HG02973 (cell line): ENCODE data around the gene RFT1.

Experiments used
- ATAC-seq: cut with Tn5 transposase; IDR thresholded peaks from one replicate; pipeline ENCODE4 v1.9.1; 2021; ENCODE audit warnings: moderate library complexity; ENCODE audit not compliant: unreplicated experiment

RFT1 gene

DNA sequence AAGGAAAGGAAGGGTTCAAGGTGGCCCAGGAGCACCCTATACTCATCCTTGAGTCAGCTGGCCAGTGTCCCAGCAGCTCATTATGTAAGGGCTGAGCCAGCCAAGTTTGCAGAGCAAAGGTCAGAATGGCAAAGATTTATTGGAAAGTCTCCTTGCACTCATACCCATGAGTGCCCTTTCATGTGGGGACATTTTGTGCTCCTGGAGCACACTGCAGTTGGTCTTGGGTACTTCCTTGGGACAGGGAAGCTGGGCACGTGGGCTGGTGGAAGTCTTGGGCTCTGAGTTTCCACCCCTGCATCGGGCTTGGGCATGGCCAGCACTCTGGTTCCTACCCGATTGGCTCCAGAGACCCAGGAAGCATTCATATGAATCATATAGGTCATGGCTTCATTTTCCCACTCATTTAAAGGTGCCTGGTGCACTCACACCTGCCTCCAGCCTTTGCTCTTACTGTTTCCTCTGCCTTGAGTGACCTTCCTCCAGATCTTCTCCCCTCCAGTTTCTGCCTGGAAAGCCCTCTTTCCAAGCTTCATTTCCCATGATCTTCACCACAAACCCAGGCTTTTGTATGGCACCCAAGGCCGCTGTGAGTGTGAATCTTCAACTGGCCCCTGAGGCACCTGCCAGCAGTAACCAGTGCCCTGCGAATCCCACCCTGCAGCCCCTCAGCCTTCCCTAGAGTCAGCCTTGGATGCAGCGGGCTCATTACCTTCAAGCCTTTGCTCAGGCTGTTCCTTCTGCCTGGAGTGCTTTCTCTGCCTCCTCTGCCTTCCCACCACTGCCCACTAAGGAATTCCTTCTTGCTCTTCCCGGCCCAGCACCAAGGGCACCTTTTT lies 20.2 kb upstream of the RFT1 start:
- no peak for ATAC-seq

DNA sequence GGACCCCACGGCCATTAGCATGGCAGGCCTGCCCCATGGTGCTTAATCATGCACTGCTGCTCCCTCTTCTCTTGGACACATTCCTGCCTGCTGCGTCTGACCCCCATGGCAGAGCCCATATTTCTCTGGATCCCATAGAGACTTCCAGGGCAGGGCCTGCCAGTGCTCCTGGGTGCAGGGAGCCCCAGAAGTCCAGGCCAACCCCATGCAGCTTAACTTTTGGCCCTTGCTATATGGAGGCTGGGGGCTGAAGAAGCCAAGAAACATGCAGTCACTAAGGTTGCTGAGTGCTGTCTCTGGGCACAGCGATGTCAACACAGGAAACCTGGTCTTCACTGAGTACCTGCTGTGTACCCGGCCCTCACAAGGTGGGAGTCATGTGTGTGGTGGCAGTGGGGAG lies 19.5 kb upstream of the RFT1 start:
- no peak for ATAC-seq

DNA sequence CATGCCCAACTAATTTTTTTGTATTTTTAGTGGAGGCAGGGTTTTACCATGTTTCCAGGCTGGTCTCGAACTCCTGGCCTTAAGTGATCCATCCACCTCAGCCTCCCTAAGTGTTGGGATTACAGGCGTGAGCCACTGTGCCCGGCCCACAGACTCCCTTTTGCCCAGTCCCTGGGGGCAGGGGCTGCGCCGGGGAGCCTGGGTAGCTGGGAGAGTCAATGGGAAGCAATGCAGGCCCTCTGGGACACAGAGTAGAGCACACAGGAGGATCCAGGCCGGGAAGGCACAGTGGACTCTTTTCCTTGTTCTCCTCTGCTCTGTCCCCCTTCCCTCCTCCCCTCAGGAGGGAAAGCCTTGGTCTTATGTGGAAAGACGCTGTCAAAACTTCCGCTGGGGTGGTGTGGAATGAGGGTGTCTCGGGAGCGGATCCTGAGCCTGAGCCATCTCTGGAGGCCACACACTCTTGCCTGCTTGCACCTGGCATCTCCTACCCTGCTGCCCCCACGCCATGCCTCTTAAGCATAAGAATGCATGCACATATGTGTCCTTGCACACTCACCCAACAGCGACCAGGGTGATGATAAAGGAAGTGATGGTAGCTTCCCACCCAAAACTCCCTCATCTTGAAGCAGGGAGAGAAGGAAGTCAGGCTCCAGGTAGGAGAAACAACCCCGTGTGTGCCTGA lies 18.9 kb upstream of the RFT1 start:
- no peak for ATAC-seq

DNA sequence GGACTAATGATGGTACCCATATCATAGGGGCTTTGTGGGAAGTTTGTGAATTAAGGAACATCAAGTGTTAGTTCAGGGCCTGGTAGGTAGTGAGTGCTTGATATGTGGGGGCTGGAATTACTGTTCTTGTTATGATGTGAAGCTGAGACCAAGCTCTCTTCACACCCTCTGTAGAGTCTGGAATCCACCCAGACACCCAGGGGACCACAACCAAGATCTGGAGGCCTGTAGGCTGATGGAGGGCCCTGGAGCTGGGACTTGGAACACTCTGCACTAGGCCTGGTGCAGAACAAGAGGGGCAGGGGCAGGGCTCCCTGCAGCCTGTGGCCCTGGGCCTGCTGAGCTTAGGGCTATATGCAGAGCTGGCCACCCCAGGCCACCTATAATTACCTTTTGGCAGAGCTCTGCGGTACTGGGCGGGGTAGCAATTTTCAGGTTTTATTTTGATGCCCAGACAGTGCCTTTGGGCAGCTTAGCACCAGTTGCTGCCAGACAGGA lies 17.7 kb upstream of the RFT1 start:
- ATAC-seq, result no peak

DNA sequence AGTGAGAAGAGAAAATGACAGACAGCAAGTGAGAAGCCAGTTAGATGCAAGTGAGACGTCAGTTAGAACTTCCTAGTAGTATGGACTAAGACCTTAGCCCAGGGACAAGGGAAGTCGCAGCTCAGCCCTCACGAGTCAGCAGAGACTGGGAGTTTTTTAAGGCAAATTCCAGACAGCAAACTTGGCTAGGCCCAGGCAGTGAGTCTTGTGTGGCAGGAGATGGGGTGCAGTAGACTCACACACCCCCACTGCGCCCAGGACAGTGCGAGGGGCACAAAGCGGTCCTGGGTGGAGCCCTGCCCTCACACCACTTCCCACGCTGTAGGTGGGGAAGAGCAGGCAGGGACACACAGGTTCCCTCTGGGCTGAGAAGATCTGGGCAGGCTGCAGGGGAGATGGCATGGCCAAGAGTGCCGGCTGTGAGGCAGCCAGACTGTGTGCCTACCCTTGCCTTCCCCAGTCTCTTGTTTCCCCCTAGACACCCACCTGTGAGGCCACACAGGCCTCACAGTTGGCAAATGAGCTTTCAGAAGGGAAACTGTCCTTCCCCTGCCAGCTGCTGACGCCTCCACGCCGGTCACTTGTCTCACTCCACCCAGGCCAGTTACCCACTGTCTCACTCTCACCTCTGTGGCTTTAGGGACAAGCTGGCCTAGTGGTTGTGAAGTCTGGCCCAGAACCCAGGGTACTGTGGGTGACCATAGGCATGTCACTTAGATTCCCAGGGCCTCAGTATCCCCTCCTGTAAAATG lies 17.1 kb upstream of the RFT1 start:
- ATAC-seq, result no peak

DNA sequence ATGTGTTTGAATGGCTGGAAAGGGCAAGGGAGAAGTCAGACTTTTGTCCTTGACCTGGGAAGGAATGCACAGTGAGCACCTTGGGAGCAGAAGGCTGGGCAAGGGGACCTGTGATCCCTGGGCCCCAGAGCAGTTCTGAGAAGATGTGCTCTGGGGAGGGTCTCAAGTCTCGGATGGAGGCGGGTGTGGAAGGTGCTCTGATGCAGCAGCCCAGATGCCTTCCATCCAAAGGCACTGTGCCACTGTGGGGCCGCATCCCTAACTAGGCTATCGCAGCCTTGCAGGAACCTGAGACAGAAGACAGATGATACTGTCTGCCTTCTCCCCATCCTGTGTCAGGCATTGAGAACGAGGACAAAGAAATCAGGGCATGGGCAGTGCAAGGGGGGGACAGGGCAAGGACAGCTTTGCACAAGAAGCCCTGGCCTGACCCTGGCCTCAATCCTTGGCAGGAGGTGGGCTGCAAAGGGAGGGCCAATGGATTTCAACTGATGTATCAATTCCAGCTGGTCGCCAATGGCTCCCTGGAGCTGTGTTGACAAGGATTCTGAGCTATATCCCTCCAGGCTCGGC lies 16.2 kb upstream of the RFT1 start:
- no peak for ATAC-seq

DNA sequence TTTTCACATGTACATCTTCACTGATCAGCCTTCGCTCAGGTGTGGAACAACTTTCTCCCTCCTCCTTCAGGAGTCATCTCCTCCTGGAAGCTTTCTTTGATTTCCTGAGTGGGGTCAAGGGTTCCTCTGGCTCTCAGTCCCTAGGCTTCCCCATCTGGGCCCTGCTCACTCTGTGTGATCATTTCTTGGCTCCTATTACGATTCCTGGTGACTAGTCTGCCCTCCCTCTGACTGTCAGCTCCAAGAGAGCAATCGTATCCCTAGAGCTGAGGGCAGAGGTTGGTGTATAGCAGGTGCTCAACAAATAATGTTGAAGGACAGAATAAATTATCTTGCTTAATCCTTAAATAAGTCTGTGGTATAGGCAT lies 15.5 kb upstream of the RFT1 start:
- no peak for ATAC-seq

DNA sequence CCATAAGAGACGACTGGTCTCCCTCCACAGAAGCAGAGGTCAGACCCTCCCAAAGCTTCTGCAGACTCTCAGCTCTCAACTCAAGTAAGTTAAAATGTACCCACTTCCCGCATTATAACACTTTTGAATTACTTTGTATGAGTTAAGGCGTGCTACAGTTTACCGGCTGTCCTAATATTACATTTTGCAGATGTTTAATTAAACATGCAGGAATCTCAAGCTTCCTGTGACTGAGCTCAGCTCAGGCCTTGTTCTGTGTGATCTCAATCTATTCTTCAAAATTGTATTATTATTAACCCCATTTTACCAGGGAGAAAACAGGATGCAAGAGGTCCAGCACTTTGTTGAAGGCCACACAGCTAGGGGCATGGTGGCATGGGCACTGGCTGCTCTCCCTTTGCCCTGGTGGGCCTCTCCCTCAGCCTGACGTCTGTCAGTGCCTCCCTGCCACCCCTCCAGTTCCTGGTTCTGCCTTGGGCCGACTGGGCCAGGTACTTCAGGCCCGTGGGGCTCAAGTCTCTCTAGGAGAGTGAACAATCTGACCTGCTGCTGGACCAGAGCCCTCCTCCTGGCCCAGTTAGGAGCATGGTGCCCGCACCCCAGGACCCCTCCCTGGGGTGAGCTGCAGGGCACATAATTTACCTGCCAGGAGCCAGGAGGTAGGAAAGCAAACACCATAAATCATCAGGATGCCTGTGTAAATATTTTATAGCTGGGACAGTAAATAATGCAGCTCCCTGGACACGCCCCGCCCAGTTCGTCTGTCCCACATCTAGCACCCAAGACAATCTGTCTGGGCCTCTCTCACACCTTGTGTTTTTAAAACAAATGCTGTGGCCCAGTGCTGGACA lies 14.9 kb upstream of the RFT1 start:
- no peak for ATAC-seq

DNA sequence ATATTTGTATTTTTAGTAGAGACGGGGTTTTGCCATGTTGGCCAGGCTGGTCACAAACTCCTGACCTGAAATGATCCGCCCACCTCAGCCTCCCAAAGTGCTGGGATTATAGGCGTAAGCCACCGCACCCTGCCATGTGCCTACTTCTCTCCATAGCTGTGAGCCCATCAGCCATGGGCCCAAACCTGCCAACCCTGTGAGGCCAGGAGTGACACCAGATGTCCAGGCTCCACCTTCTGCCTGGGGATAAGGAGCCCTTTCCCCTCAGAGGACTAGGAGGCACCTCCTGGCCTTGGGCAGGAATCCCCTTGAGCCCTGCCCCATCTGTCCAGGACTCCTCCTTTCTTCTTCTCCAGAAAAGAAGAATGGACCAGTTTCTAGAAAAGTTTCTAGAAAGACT lies 14.2 kb upstream of the RFT1 start:
- no peak for ATAC-seq

DNA sequence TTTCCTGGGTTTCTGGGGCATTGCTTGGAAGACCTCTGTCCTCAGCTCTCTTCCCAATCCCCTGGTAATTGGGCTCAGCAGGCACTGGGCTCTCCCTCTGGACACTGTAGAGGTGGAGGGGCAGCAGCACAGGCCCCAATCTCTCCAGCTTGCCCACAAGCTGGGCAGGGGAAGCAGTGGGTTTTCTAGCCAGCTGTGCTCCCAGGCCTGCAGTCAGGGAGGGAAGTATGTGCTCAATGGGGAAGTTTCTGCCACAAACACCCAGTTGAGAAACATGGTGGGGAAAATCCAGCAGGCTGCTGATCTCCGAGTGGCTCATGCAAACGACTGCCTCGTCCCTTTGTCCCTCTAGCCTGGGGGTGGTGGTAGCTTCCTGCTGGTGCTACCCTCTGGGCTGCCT lies 12.8 kb upstream of the RFT1 start:
- no peak for ATAC-seq

DNA sequence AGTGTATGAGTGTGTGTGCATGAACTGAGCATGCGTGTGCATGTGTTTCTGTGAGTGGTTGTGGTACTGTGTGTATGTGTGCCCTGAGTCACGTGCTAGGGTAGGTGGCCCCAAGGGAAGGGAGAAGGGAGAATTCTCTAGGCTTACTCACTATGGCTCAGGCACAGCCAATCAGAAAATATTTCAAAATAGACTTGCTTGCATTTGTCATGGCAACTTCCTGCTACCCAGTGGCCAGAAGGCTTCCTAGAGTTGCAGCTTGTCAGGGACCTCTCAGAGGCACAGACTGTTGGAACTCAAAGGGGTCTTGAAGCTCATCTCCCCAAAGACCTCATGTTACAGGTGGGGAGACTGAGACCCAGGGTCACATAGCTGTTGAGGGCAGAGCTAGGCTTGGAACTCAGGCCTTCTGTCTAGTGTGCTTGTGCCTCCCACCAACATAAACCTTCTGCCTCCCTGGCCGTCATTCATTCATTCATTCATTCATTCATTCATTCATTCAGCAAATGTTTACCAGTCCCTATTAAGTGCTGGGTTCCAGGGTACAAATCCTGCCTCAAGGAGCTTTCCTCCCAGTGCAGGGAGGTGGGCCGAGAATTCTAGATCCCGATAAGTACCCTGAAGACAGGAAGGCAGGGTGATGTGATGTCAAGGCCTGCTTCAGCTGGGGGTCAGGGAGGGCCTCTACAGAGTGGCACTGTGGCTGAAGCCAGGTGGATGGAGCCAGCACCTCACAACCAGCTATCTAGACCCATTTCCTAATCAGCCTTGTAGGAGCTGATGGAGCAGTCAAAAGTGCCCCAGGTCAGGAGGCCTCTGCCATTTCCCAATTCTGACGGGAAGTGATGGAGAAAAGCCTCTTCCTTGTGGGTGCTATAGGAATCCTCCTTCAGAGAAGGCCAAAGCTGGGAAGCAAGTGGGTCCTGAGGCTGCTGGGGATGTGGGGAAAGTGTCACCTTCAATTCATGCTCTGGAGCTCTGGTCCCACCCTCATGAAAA lies 10.9 kb upstream of the RFT1 start:
- ATAC-seq, result no peak

DNA sequence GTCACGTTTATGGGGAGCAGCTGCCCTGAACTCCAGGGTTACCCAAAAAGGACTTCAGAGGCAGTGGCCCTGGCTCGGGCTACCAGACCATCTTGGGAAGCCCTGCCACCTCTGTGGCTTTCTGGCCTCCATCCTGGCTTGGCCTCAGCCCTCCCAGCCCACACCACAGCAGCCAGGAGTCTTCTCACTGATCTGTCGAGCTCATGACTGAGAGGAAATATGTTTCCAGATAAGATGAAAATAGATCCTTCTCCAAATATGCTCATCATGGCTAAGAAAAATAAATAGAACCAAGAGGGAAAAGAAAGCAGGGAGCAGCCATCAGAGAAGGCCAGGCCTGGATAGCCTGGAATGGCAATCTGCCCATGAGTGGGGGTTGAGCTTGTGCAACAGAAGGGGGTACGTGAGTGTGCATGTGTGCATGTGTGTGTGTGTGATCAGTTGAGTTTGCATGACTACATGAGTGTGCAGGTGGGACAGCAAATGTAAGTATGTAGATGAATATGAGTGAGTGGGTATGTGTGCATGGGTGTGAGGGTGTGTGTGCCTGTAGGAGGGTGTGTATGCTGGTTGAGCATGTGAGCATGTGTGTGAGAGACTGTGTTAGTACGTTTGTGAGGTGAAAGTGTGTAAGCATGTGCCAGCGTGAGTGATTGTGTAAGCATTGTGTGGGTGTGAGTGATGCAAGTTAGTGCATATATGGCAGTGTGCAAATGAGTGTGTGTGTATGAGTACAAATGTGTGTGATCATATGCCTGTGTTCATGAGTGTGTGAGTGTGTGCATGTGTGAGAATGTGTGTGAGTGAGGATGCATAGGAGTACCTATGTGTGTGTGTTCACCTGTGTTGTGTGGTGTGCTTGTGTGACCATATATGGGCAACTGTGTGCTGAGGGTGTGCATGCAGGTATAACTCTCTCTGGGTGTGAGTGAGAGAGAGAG lies 9.9 kb upstream of the RFT1 start:
- ATAC-seq, result no peak

DNA sequence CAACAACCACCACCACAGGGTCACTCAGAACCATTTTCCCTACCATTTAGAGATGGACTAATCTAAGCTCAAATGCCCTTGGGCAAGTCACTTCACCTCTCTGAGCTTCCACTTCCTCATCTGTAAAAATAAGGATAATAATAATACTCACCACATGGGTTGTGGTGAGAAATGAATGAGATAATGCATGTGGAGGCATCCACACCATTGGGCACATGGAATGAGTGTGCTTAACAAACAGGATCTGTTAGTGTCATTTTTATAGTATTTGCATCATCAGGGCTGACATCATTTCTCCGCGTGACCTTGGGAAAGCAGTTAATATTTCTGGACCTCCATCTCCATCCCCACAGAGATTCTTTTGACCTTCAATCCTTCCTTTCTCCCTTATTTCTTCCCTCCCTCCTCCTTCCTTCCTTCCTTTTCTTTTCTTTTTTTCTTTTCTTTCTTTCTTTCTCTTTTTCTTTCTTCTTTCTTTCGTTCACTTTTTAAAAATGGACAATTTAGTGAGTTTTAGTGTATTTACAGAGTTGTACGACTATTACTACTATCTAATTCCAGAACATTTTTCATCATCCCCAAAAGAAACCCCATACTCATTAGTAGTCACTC lies 7.7 kb upstream of the RFT1 start:
- no peak for ATAC-seq

DNA sequence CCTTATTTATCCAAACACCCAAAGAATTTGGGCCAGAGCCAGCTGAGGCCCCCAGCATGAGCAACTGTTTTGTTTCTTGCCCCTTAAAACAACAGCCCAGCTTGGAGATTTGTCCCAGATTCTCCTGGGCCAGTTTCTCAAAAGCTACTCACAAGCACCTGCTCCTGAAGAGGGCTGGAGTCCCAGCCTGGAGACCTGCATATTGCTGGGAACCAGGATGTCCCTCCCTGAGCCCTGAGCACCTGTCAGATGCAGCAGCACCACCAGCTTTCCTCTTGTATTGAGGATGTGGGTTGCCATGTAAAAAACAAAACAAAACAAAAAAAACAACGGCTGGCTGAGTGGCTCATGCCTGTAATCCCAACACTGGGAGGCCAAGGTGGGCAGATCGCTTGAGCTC lies 7.0 kb upstream of the RFT1 start:
- no peak for ATAC-seq

DNA sequence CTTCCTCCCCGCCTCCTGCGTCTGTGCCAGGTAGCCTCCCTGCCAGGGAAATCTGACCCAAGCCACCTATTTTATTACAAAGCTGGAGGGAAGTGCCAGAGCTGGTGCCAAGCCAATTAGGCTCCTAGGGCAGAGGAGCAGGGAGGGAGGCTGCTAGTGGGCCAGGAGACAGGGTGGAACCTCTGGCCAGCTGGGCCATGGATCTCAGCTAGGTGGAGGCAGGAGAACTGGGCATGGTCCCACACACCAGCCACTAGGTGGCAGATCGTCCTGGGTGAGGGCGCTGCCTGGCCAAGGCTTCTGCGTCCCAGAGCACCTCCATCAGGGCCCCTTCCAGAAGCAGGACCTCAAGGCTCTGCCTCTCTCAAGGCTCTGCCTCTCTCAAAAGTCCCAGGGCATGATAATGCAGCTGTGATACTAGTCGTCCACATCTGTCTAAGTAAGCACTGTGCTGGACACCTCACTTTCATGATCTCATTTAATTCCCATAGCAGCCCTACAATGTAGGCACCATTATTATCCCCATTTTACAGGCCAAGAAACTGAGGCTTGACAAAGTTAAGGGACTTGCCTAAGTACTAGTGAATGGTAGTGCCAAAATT lies 4.5 kb upstream of the RFT1 start:
- peak; percentile 44 for ATAC-seq

DNA sequence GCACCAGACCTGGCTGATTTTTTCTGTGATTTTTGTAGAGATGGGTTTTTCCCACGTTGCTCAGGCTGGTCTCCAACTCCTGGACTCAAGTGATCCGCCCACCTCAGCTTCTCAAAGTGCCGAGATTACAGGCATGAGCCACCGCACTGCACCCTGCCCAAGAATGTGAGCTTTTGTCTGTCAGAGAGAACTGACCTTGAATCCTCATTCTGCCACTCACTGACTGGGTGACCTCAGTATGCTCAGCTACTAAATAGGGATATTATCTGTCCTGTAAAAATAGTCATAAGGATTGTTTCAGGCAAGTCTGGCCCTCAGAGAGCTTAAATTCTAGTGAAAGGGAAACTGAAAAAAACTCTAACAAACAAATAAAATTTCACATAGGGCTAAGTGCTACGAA lies 2.1 kb upstream of the RFT1 start:
- no peak for ATAC-seq

DNA sequence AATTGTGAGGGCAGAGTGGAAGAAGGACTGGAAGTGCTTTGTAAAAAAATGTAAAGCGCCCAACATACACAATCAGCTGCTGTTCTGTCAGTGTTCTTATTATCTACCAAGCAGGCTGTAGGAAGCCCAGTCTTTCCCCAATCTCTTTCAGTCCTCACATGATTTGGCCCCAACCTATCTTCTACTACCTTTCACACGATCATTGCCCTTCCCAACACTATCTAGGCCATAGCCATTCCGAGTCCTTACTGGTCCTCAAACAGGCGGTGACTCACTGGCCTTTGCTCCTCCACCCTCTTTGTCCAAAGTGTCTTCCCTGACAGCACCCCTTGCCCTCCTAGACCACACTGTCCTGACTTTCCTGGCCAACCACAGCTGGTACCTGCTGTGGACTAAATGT lies 861 bp upstream of the RFT1 start:
- no peak for ATAC-seq
